ENCODE data around the gene ANAPC5. TPM values are rescaled to one million over a fixed set of nuclear protein-coding genes. Genes with fewer than 3 reads are reported as not detected.
"Not testable (repeated sequence)": the region's sequence is repeated elsewhere in the genome, so short reads cannot be mapped to it uniquely, and the experiment has no call there.

ANAPC5 gene
- polyA plus RNA-seq, 3 donors = 67.3 to 161 (median 114) TPM

DNA sequence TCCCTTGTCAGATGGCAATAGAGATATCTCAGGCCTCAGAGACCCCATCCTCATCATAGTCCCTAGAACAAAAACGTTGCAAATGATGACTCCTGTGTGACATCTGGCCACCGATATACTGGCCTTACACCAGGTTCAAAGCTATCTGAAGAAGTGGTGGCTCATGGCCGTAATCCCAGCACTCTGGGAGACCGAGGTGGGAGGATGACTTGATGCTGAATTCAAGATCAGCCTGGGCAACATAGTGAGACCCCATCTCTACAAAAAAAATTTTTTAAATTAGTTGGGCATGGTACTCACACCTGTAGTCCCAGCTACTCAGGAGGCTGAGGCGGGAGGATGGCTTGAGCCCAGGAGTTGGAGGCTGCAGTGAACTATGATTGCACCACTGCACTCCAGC is 68.8 kb downstream of the ANAPC5 start:
- Mint-ChIP-seq H3K36me3 (peaks cover 51 to 74% of the 10 kb centered on the region in 2 donors), H3K27ac (peak overlapping the region in 6 of 7 donors; percentile 14 to 76 (median 63)), H3K9me3 (peaks cover 0 to 5% (median under 1%) of the 10 kb centered on the region in 7 donors), H3K4me3 (no peak overlapping the region), H3K4me1 (peaks cover 58% of the 10 kb centered on the region), H3K27me3 (ENCODE audit: low read depth in 3 of 3) (no peaks in the 10 kb centered on the region)
- H2AFZ ChIP-seq (ENCODE audit: insufficient read depth, low read depth, low read length, poor library complexity, severe bottlenecking) = no peak overlapping the region
- no peak overlapping the region for H3K4me2 ChIP-seq (replicated peaks; ENCODE audit: extremely low read depth, low read length, poor library complexity, severe bottlenecking)
- no peak for DNase-seq
- peaks cover 68% of the 10 kb centered on the region for H4K20me1 ChIP-seq (ENCODE audit: insufficient read depth, low read length)
- H3K36me3 ChIP-seq (replicated peaks in 1 of 2; ENCODE audit: control insufficient read depth in 1 of 2, insufficient read depth in 2 of 2, low read length in 2 of 2) = peaks cover 20 to 46% of the 10 kb centered on the region in 2 donors
- H3K4me3 ChIP-seq (replicated peaks in 1 of 3; ENCODE audit: low read depth in 2 of 3, low read length in 3 of 3) = no peak overlapping the region
- intact Hi-C loops (cut with micrococcal nuclease) = no loop called here
- H3K27me3 ChIP-seq (ENCODE audit: control insufficient read depth in 2 of 2, insufficient read depth in 2 of 2, low read length in 2 of 2) = no peaks in the 10 kb centered on the region
- no peak overlapping the region for H3K9ac ChIP-seq (ENCODE audit: insufficient read depth, low read length, poor library complexity, severe bottlenecking)
- peaks cover 95% of the 10 kb centered on the region for H3K79me2 ChIP-seq (ENCODE audit: insufficient read depth, low read length)
- peaks cover 41% of the 10 kb centered on the region in 2 donors for H3K4me1 ChIP-seq (ENCODE audit: control insufficient read depth in 1 of 2, insufficient read depth in 2 of 2, low read length in 2 of 2)
- no peaks in the 10 kb centered on the region for H3K9me3 ChIP-seq (replicated peaks in 1 of 2; ENCODE audit: control insufficient read depth in 1 of 2, insufficient read depth in 1 of 2, low read length in 2 of 2)
- TF ChIP-seq, protein P1, sequence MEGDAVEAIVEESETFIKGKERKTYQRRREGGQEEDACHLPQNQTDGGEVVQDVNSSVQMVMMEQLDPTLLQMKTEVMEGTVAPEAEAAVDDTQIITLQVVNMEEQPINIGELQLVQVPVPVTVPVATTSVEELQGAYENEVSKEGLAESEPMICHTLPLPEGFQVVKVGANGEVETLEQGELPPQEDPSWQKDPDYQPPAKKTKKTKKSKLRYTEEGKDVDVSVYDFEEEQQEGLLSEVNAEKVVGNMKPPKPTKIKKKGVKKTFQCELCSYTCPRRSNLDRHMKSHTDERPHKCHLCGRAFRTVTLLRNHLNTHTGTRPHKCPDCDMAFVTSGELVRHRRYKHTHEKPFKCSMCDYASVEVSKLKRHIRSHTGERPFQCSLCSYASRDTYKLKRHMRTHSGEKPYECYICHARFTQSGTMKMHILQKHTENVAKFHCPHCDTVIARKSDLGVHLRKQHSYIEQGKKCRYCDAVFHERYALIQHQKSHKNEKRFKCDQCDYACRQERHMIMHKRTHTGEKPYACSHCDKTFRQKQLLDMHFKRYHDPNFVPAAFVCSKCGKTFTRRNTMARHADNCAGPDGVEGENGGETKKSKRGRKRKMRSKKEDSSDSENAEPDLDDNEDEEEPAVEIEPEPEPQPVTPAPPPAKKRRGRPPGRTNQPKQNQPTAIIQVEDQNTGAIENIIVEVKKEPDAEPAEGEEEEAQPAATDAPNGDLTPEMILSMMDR (IDR thresholded peaks at IDR 0.05) = no peak
- 90% methylated on average over 2 of the region's 5 CpGs for WGBS (ENCODE audit: insufficient coverage)
- H3K27ac ChIP-seq (ENCODE audit: low read depth in 1 of 2, low read length in 2 of 2) = peak overlapping the region in 1 of 2 donors; percentile 36

DNA sequence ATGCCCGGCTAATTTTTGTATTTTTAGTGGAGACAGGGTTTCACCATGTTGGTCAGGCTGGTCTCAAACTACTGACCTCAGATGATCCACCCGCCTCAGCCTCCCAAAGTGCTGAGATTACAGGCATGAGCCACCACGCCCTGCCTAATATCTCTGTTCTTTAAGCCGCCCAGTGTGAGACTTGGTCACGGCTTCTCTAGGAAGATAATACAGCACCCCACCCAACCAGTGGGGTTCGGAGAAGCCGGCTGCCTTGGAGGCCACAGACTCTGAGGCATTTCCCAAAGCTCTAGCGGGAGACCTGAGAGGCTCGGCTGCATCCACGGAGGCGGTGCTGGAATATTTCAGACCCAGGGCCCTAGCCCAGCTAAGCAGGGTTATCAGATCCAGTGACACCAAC is 69.3 kb downstream of the ANAPC5 start:
- Histone ChIP-seq H3K4me1 (ENCODE audit: control insufficient read depth in 1 of 2, insufficient read depth in 2 of 2, low read length in 2 of 2) (peaks cover 41% of the 10 kb centered on the region in 2 donors), H3K27ac (ENCODE audit: low read depth in 1 of 2, low read length in 2 of 2) (peak overlapping the region in 1 of 2 donors; percentile 36), H3K79me2 (ENCODE audit: insufficient read depth, low read length) (peaks cover 91% of the 10 kb centered on the region), H4K20me1 (ENCODE audit: insufficient read depth, low read length) (peaks cover 64% of the 10 kb centered on the region), H3K36me3 (replicated peaks in 1 of 2; ENCODE audit: control insufficient read depth in 1 of 2, insufficient read depth in 2 of 2, low read length in 2 of 2) (peaks cover 20 to 46% of the 10 kb centered on the region in 2 donors)
- intact Hi-C loops (cut with micrococcal nuclease); H3K9me3 Mint-ChIP-seq; H3K9me3 ChIP-seq (replicated peaks in 1 of 2; ENCODE audit: control insufficient read depth in 1 of 2, insufficient read depth in 1 of 2, low read length in 2 of 2); H3K4me3 Mint-ChIP-seq; H3K4me3 ChIP-seq (replicated peaks in 1 of 3; ENCODE audit: low read depth in 2 of 3, low read length in 3 of 3); H3K4me2 ChIP-seq (replicated peaks; ENCODE audit: extremely low read depth, low read length, poor library complexity, severe bottlenecking); H3K27me3 ChIP-seq (ENCODE audit: control insufficient read depth in 2 of 2, insufficient read depth in 2 of 2, low read length in 2 of 2); H2AFZ ChIP-seq (ENCODE audit: insufficient read depth, low read depth, low read length, poor library complexity, severe bottlenecking); DNase-seq; H3K9ac ChIP-seq (ENCODE audit: insufficient read depth, low read length, poor library complexity, severe bottlenecking); H3K27me3 Mint-ChIP-seq (ENCODE audit: low read depth in 3 of 3): not testable (repeated sequence)
- H3K36me3 Mint-ChIP-seq = peaks cover 55 to 79% of the 10 kb centered on the region in 2 donors
- H3K4me1 Mint-ChIP-seq = peaks cover 58% of the 10 kb centered on the region
- H3K27ac Mint-ChIP-seq = peak overlapping the region in 5 of 7 donors; percentile 9 to 85 (median 66)
- 97% methylated on average over 11 of the region's 11 CpGs for WGBS (ENCODE audit: insufficient coverage)
